Prostate gland (tissue), 2 donors: Measurements from ENCODE around the gene RTF2. TPM values are rescaled to one million over a fixed set of nuclear protein-coding genes. Genes with fewer than 3 reads are reported as not detected.
"Not testable (repeated sequence)": the region's sequence is repeated elsewhere in the genome, so short reads cannot be mapped to it uniquely, and the experiment has no call there.

Experiments used
- DNase-seq: peaks from one replicate; pipeline ENCODE4 v3.0.0-alpha.2; 2019; ENCODE audit warnings: low spot score
- H3K27ac ChIP-seq, 2 donors: fragments of 200-600 bp; sonication (generic); 2 replicates each; pipeline ENCODE4 v1.5.1; 2017 to 2019
- H3K27me3 ChIP-seq: fragments of 200-600 bp; sonication (generic); replicated peaks from 2 replicates; pipeline ENCODE4 v1.5.1; 2019; ENCODE audit not compliant: insufficient read depth
- H3K36me3 ChIP-seq, 2 donors: fragments of 200-600 bp; sonication (generic); 1 replicate in 1 of 2; 2 replicates in 1 of 2; pipeline versions ENCODE4 v1.5.1 to v1.8.1; 2017 to 2019
- H3K4me1 ChIP-seq: fragments of 200-600 bp; sonication (generic); replicated peaks from 2 replicates; pipeline ENCODE4 v1.5.1; 2019
- H3K4me3 ChIP-seq, 2 donors: fragments of 200-600 bp; sonication (generic); 2 replicates each; pipeline ENCODE4 v1.5.1; 2017 to 2019
- H3K9me3 ChIP-seq: fragments of 200-600 bp; sonication (generic); 2 replicates; pipeline ENCODE4 v1.5.1; 2017
- POLR2A ChIP-seq: fragments of 450-650 bp; IDR thresholded peaks from one replicate; pipeline ENCODE4 v1.6.1; 2016; ENCODE audit warnings: antibody characterized with exemption, mild to moderate bottlenecking
- POLR2AphosphoS5 ChIP-seq: sonication (generic); formaldehyde crosslinking; IDR thresholded peaks from one replicate; pipeline ENCODE4 v1.6.1; 2017; ENCODE audit warnings: antibody characterized with exemption
- WGBS: methylation state at CpG from one replicate; pipeline ENCODE4 v1.1.5; 2018; 5-methylcytosine and 5-hydroxymethylcytosine counted together
- intact Hi-C: fragments of 100-400 bp; cut with DNase I; formaldehyde crosslinking; loops from one replicate; pipeline ENCODE4 v1.14.2; 2022
- total RNA-seq, 2 donors: library from RNA; depleted of rRNA; stranded (reverse); fragments of >200 nt; gene quantifications; one replicate each; pipeline ENCODE4 v1.1.0, GENCODE V29; 2016
- TF ChIP-seq, protein P1 (sequence below), 4 experiments: fragments of 200-600 bp in 2 of 4; fragments of 450-650 bp in 2 of 4; sonication (generic) in 2 of 4; IDR thresholded peaks; 1 replicate in 3 of 4; 2 replicates in 1 of 4; pipeline ENCODE4 v1.5.1; 2016 to 2019; ENCODE audit warnings: antibody characterized with exemption in 4 of 4, mild to moderate bottlenecking in 2 of 4, moderate library complexity in 2 of 4

Gene RTF2
- total RNA-seq, 2 donors from 2014 or later: 71.3 to 81.7 TPM

DNA sequence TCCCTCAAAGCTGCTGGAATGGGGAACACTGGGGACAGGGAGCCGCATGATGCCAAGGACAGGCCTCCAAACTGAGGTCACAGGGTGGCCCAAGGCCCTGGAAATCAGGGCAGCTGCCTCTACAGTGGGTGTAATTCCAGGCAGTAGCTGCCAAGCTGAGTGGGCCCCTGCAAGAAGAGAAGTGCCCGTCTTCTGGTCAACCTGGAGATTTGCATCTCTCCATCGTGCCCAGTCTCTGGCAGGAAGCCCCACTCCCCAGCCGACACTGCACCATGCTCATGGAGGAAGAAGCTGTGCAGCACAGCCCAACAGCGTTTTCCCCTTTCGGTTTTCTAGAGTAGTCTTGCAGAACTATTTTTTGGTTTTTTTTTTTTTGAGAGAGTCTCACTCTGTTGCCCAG is 53.9 kb downstream of the RTF2 start:
- H3K4me1 ChIP-seq: no peaks in the 10 kb centered on the region
- no peak overlapping the region for H3K4me3 ChIP-seq
- no peaks in the 10 kb centered on the region for H3K9me3 ChIP-seq
- 88% methylated on average over 6 of the region's 6 CpGs for WGBS
- H3K27me3 ChIP-seq: no peaks in the 10 kb centered on the region
- H3K36me3 ChIP-seq: peaks cover under 1 to 13% of the 10 kb centered on the region in 2 donors
- TF ChIP-seq POLR2AphosphoS5 (no peak), POLR2A (no peak)
- TF ChIP-seq, protein P1, sequence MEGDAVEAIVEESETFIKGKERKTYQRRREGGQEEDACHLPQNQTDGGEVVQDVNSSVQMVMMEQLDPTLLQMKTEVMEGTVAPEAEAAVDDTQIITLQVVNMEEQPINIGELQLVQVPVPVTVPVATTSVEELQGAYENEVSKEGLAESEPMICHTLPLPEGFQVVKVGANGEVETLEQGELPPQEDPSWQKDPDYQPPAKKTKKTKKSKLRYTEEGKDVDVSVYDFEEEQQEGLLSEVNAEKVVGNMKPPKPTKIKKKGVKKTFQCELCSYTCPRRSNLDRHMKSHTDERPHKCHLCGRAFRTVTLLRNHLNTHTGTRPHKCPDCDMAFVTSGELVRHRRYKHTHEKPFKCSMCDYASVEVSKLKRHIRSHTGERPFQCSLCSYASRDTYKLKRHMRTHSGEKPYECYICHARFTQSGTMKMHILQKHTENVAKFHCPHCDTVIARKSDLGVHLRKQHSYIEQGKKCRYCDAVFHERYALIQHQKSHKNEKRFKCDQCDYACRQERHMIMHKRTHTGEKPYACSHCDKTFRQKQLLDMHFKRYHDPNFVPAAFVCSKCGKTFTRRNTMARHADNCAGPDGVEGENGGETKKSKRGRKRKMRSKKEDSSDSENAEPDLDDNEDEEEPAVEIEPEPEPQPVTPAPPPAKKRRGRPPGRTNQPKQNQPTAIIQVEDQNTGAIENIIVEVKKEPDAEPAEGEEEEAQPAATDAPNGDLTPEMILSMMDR (IDR thresholded peaks at IDR 0.05): no peak
- H3K27ac ChIP-seq: no peak overlapping the region
- no peak for DNase-seq
- intact Hi-C loops: no loop called here

DNA sequence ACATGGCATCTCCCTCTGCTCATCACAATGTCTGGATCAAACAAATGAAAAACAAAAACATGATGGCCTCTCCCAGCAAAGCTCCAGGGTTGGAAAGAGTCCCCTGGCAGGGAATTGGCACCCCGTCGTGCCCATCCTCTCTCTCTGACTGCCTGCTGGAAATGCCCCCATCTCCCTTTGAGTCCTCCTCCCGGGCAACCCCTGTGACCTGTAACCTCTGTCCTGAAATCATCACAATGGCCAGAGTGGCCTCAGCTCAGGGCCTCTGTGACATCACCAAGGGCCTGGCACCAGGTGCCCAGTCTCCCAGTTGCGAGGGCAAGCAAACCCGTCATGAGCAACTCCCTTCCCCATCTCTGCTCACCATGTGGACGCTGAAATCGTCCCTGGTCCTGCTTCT is 56.0 kb downstream of the RTF2 start, which contains the start of gene FAM209A:
Gene FAM209A (plus strand): TSS at position 301 of the 400 bp plus-strand sequence. CDS start 65 bp downstream, at position 366.
- H3K9me3 ChIP-seq, H3K27ac ChIP-seq, H3K36me3 ChIP-seq, H3K4me1 ChIP-seq, DNase-seq, H3K27me3 ChIP-seq, H3K4me3 ChIP-seq, intact Hi-C loops: not testable (repeated sequence)
- 96% methylated on average over 7 of the region's 7 CpGs for WGBS

DNA sequence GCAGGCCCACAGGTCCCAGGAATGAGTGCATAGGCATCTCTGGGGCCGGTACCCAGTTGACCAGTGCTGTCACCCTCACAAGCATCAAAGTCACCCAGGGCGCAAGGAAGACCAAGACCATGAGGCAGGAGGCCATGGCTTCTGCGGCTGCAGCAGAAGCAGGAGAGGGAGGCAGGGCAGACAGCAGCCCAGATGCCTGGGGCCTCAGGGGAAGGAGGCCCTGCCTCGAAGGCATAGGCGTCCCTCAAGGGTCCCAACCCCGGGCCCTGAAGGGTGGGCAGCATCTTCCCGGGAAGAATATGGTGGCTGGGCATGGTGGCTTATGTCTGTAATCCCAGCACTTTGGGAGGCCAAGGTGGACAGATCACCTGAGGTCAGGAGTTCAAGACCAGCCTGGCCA is 59.1 kb downstream of the RTF2 start:
- no peak overlapping the region for H3K4me3 ChIP-seq
- no peaks in the 10 kb centered on the region for H3K27me3 ChIP-seq
- no peaks in the 10 kb centered on the region for H3K36me3 ChIP-seq
- H3K27ac ChIP-seq: no peak overlapping the region
- TF ChIP-seq POLR2A (no peak), POLR2AphosphoS5 (no peak)
- TF ChIP-seq, protein P1 (IDR thresholded peaks at IDR 0.05): no peak
- WGBS: 96% methylated on average over 7 of the region's 7 CpGs
- intact Hi-C loops: no loop called here
- no peaks in the 10 kb centered on the region for H3K4me1 ChIP-seq
- DNase-seq: no peak
- H3K9me3 ChIP-seq: no peaks in the 10 kb centered on the region

DNA sequence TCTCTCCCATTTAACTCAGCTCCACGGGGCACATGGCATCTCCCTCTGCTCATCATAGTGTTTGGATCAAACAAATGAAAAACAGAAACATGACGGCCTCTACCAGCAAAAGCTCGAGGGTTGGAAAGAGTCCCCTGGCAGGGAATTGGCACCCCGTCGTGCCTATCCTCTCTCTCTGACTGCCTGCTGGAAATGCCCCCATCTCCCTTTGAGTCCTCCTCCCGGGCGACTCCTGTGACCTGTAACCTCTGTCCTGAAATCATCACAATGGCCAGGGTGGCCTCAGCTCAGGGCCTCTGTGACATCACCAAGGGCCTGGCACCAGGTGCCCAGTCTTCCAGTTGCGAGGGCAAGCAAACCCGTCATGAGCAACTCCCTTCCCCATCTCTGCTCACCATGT is 64.5 kb downstream of the RTF2 start, which contains the start of gene FAM209B:
Gene FAM209B (plus strand): TSS at position 301 of the 400 bp plus-strand sequence. CDS start 96 bp downstream, at position 397.
- 84% methylated on average over 9 of the region's 9 CpGs for WGBS
- H3K27ac ChIP-seq, H3K36me3 ChIP-seq, H3K4me1 ChIP-seq, H3K9me3 ChIP-seq, DNase-seq, intact Hi-C loops, H3K4me3 ChIP-seq, H3K27me3 ChIP-seq: not testable (repeated sequence)

DNA sequence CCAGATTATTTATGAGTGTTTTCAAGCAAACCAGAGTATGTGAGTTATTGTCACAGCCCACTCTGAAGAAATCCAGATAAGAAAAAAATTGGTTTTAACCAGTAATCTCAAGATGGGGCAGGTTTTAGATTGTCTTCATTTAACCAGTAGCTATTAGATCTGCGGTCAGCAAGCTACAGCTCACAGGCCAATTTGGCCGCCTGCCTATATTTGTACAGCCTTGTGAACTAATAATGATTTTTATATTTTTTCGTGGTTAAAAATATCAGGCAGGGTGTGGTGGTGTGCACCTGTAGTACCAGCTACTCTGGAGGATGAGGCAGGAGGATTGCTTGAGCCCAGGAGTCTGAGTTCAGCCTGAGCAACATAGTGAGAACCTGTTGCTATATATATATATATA is 69.6 kb downstream of the RTF2 start:
- H3K4me1 ChIP-seq: no peaks in the 10 kb centered on the region
- 27% methylated on average over 3 of the region's 3 CpGs for WGBS
- no peak overlapping the region for H3K27ac ChIP-seq
- H3K36me3 ChIP-seq: no peaks in the 10 kb centered on the region
- no peak overlapping the region for H3K4me3 ChIP-seq
- no peaks in the 10 kb centered on the region for H3K27me3 ChIP-seq
- DNase-seq: no peak
- intact Hi-C loops: no loop called here
- TF ChIP-seq, protein P1 (IDR thresholded peaks at IDR 0.05): no peak
- TF ChIP-seq POLR2A: no peak
- TF ChIP-seq POLR2AphosphoS5: no peak
- H3K9me3 ChIP-seq: no peaks in the 10 kb centered on the region

DNA sequence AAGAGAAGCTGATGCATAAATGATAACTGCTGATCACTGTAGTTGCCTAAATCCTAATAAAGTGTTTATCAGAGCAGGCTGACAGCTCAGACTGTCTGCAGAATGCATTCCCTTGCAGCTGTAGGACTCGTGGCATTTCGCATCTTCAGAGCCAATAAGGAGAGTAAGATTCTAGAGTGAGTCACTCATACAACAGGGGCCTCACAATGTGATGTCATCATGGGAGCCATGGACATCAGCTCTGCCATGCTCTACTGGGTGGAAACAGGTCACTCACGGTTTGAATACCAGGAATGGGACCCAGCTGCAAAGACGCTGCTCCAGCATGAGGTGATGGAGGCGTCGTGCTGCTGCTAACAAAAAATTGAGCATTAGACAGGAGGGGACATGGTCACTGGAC is 72.0 kb downstream of the RTF2 start:
- H3K27me3 ChIP-seq: no peaks in the 10 kb centered on the region
- H3K4me3 ChIP-seq: no peak overlapping the region
- H3K9me3 ChIP-seq: no peaks in the 10 kb centered on the region
- TF ChIP-seq POLR2AphosphoS5 (no peak), POLR2A (no peak)
- TF ChIP-seq, protein P1 (IDR thresholded peaks at IDR 0.05): no peak
- WGBS: 86% methylated on average over 6 of the region's 6 CpGs
- no peaks in the 10 kb centered on the region for H3K4me1 ChIP-seq
- intact Hi-C loops: no loop called here
- H3K36me3 ChIP-seq: no peaks in the 10 kb centered on the region
- no peak overlapping the region for H3K27ac ChIP-seq
- DNase-seq: no peak
